ENCODE measurements around the gene IQSEC1. TPM values are rescaled to one million over a fixed set of nuclear protein-coding genes. Genes with fewer than 3 reads are reported as not detected.

The IQSEC1 gene
- total and polyA plus RNA-seq, 2 donors (not counting 1 experiment from before 2014, with no cell fraction given) = 96.7 to 222 TPM

DNA sequence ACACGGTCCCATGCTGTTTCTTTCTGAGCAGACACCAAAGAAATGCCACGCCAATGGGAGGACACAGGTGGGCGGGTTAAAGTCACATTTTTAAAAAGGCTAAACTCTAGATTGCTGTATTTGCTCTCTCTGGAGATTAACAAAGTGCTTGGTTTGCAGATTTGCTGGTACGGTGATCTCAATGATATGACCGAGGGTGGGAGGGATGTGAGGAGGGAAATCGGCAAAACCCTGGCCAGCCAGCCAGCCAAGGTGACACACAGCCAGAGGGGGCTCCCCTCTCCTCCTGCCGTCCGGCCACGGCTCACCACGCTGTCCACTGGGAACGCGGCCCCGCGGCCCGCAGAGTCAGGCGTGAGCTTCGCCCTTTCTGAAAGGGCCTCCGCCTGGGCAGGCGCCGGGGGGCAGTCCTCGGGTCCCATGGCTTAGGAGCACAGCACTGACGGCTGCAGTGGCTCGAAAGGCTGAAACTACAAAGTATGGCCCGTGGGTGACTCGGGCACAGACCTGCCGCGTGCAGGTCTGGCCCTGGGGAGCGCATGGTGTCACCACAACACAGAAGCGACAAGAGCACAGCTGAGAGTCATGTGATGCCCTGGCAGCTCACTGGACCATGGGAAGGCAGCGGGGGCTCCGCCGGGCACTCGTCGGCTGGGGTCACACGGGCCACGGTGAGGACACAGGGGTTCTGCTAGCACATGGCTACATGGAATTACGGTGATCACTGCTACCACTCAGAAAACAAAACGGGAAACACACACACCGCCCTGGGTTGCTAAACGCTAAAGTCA is 174.1 kb downstream of the IQSEC1 start:
- no peak overlapping the region for H3K9ac ChIP-seq (ENCODE audit: low read length)
- H3K4me3 ChIP-seq (ENCODE audit: control extremely low read depth in 1 of 5, extremely low read depth in 1 of 5, insufficient read depth in 1 of 5, low read depth in 2 of 5, low read length in 4 of 5) = no peak overlapping the region
- peaks cover 23 to 27% of the 10 kb centered on the region in 2 donors for H3K4me1 ChIP-seq (ENCODE audit: control insufficient read depth in 2 of 2, insufficient read depth in 2 of 2, low read length in 2 of 2)
- peaks cover 41% of the 10 kb centered on the region for H4K20me1 ChIP-seq (ENCODE audit: control insufficient read depth, insufficient read depth, low read length, poor library complexity, severe bottlenecking)
- Mint-ChIP-seq H3K4me3 (no peak overlapping the region), H3K4me1 (peaks cover 29% of the 10 kb centered on the region), H3K27me3 (no peaks in the 10 kb centered on the region), H3K9me3 (ENCODE audit: insufficient read depth) (no peaks in the 10 kb centered on the region), H3K27ac (peak overlapping the region; percentile 26)
- no peak overlapping the region for H2AFZ ChIP-seq (ENCODE audit: insufficient read depth, low read depth, low read length, poor library complexity, severe bottlenecking)
- peaks cover 4% of the 10 kb centered on the region for H3K79me2 ChIP-seq (ENCODE audit: control insufficient read depth, insufficient read depth, low read length)
- POLR2A ChIA-PET = no interaction called here
- DNase-seq (no peak), ATAC-seq (ENCODE audit: low read depth) (no peak)
- H3K27me3 ChIP-seq (replicated peaks in 1 of 4; ENCODE audit: control extremely low read depth in 1 of 4, control insufficient read depth in 3 of 4, insufficient read depth in 4 of 4, low read length in 3 of 4) = no peaks in the 10 kb centered on the region
- H3K36me3 ChIP-seq (replicated peaks in 1 of 2; ENCODE audit: control extremely low read depth in 1 of 2, control insufficient read depth in 1 of 2, extremely low read depth in 1 of 2, insufficient read depth in 2 of 2, low read length in 1 of 2) = peaks cover 2 to 61% of the 10 kb centered on the region in 2 experiments
- peaks cover 0 to 4% (median 0%) of the 10 kb centered on the region in 3 donors for H3K9me3 ChIP-seq (ENCODE audit: control extremely low read depth in 1 of 3, control insufficient read depth in 2 of 3, insufficient read depth in 1 of 3, low read length in 2 of 3)
- TF ChIP-seq, protein P1, sequence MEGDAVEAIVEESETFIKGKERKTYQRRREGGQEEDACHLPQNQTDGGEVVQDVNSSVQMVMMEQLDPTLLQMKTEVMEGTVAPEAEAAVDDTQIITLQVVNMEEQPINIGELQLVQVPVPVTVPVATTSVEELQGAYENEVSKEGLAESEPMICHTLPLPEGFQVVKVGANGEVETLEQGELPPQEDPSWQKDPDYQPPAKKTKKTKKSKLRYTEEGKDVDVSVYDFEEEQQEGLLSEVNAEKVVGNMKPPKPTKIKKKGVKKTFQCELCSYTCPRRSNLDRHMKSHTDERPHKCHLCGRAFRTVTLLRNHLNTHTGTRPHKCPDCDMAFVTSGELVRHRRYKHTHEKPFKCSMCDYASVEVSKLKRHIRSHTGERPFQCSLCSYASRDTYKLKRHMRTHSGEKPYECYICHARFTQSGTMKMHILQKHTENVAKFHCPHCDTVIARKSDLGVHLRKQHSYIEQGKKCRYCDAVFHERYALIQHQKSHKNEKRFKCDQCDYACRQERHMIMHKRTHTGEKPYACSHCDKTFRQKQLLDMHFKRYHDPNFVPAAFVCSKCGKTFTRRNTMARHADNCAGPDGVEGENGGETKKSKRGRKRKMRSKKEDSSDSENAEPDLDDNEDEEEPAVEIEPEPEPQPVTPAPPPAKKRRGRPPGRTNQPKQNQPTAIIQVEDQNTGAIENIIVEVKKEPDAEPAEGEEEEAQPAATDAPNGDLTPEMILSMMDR (IDR thresholded peaks at IDR 0.05) = no peak
- TF ChIP-seq EZH2 (IDR thresholded peaks at IDR 0.05; ENCODE audit: borderline replicate concordance, insufficient read depth, low read depth, low read length, poor library complexity, severe bottlenecking) = no peak
- H3K27ac ChIP-seq (ENCODE audit: low read length in 2 of 2) = no peak overlapping the region
- CTCF ChIA-PET = interaction anchor here (1.9 kb wide), 1 partner anchor 31 kb away, joined by 5 read pairs; no protein-coding TSS in a partner anchor
- 97% methylated on average over 38 of the region's 40 CpGs for WGBS (ENCODE audit: insufficient coverage)
- intact Hi-C loops (cut with micrococcal nuclease) = no loop called here
- no peak overlapping the region for H3K4me2 ChIP-seq (replicated peaks; ENCODE audit: low read depth, low read length, poor library complexity, severe bottlenecking)
